ENCODE measurements around the gene AP1G2.

AP1G2 gene

DNA sequence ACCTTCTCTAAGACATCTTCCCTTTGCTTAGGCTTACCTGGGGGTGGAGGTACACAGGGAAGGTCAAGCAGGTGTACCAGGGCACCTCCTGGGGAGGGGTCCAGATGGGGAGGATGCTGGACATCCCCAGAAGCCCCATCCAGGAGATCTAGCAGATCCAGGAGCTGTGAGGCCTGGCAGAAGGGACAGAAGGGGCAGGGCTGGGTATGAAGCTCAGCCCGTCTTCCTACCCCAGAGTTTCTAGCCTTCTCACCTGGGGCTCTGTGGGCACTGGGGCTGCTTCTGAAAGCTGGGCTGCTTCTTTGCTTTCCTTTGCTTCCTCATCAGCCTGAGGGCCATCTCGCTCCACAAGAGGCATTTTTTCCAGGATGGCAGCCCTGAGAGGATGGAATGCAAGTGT is 6.3 kb downstream of the AP1G2 start:
- DNase-seq (ENCODE audit: low read depth) = no peak
- no peak overlapping the region for H3K4me3 ChIP-seq (ENCODE audit: control insufficient read depth, low read depth, low read length)
- TF ChIP-seq, protein P1, sequence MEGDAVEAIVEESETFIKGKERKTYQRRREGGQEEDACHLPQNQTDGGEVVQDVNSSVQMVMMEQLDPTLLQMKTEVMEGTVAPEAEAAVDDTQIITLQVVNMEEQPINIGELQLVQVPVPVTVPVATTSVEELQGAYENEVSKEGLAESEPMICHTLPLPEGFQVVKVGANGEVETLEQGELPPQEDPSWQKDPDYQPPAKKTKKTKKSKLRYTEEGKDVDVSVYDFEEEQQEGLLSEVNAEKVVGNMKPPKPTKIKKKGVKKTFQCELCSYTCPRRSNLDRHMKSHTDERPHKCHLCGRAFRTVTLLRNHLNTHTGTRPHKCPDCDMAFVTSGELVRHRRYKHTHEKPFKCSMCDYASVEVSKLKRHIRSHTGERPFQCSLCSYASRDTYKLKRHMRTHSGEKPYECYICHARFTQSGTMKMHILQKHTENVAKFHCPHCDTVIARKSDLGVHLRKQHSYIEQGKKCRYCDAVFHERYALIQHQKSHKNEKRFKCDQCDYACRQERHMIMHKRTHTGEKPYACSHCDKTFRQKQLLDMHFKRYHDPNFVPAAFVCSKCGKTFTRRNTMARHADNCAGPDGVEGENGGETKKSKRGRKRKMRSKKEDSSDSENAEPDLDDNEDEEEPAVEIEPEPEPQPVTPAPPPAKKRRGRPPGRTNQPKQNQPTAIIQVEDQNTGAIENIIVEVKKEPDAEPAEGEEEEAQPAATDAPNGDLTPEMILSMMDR (conservative IDR thresholded peaks at IDR 0.05; ENCODE audit: control insufficient read depth, insufficient read depth, low read depth, low read length) = no peak

DNA sequence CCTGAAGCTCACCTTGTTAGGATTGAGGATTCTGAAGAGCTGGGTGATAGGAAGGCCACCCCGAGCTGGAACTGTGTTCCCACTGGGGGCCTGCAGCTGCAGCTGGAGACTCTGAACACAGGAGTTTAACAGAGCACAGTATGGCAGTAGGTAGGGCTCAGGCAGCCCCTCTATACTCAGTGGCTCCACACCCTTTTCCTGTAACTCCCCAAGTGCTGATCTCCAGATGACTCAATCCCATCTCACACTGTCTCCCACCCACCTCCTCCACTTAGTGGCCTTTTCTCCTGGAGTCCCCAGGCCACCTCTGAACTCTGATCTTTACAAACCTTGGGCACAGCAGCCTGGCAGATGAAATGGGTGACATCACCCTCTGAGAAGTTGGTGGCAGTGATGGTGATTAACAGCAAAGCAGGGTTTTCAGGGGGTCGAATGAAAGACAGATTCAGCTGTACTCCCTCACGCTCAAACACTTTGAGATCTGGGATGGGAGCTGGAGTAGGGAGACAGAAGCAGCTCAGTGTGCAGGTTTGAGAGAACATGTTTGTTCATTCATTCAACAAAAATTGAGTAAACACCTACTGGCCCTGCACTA is 7.6 kb downstream of the AP1G2 start:
- H3K4me3 ChIP-seq (ENCODE audit: control insufficient read depth, low read depth, low read length) = no peak overlapping the region
- DNase-seq (ENCODE audit: low read depth) = no peak
- TF ChIP-seq, protein P1 (conservative IDR thresholded peaks at IDR 0.05; ENCODE audit: control insufficient read depth, insufficient read depth, low read depth, low read length) = no peak

DNA sequence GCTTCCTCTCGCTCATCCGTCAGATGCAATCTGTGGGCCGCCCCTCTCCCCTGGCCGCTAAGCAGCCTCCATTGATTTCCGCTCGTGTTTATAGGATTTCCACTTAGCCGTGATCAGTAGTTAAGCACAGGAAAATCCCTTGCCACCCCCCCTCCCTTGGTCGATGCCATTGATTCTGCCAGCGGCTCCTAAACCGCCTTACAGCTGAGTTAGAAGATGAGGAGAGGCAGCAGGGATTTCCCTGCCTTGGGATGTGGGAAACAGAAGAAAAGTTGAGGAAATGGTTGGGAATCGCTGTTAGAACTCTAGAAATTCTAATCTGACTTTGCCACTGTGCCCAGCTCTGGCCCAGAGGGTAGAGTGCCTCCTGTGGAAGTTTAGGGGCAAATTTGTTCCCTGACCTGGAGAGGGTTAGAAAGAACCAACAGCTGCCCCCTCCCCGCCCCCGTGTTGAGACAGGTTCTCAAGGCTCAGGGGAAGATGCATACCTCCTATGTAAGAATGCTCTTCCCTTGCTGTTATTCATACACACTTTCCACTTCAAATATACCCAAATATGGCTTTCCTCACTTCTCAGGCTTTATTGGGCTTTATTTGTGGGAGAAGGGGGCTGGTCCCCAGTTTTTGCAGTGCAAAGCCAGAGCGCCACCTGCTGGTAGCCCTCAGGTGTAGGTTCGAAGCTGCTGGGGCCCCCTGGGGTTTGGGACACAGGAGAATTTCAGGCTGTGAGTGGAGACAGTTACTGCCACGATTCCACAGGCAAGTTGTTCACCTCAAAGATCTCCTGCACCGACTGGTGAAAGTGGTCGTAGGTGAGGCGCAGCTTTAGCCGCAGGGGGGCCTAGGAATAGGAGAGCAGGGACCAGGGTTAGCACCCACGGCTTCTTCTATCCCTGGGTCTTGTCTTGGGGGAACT is 8.3 kb downstream of the AP1G2 start:
- peak; percentile 58 for DNase-seq (ENCODE audit: low read depth)
- TF ChIP-seq, protein P1 (conservative IDR thresholded peaks at IDR 0.05; ENCODE audit: control insufficient read depth, insufficient read depth, low read depth, low read length) = peak; percentile 84
- no peak overlapping the region for H3K4me3 ChIP-seq (ENCODE audit: control insufficient read depth, low read depth, low read length)

DNA sequence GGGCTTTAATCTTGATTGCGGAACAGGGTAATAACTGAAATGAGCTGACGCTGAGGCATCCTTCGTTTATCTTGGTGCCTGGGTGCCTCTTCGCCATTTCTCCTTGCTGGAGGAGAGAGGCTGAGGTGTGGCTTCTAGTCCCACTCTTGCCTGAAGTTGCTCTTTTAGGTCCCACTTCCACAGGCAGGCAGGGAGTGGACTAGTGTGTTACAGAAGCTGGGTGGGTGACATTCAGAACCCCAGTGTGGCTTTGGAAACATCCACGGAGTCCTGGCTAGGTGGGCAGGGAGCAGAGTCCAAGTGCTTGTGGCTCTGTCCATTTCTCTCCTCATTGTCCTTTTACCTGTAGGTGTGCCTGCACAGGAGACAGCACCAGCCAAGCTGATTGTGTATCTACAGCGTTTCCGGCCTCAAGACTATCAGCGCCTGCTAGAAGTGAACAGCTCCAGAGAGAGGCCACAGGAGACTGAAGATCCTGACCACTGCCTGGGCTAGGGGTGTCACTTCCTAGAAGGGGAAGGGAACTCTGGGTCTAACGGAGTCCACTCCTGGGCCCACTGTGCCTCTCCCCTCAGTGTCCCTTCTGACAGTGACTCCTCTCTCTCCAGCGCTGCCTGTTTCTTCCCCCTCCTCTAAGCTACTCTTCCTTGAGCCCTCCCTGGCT is 9.1 kb downstream of the AP1G2 start:
- no peak for DNase-seq (ENCODE audit: low read depth)
- TF ChIP-seq, protein P1 (conservative IDR thresholded peaks at IDR 0.05; ENCODE audit: control insufficient read depth, insufficient read depth, low read depth, low read length) = no peak
- no peak overlapping the region for H3K4me3 ChIP-seq (ENCODE audit: control insufficient read depth, low read depth, low read length)

DNA sequence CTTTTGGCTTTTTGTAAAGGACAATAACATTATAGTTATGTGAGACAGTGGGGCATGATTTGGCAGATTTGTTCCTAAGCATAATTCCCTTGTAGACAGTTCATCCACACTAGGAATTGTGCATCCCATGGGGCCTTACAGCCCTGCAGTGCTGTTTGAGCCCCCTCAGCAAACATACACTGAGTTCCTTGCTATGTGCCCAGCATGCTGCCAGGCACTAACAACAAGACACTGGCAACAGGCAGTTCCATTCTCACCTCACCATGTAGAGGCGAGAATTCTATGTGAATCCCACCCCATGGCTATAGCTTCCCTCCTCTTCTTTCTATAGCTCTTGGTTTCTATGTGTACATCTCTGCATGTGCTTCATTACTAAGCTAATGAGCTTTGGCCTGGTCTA is 9.6 kb downstream of the AP1G2 start:
- TF ChIP-seq, protein P1 (conservative IDR thresholded peaks at IDR 0.05; ENCODE audit: control insufficient read depth, insufficient read depth, low read depth, low read length) = no peak
- no peak for DNase-seq (ENCODE audit: low read depth)
- H3K4me3 ChIP-seq (ENCODE audit: control insufficient read depth, low read depth, low read length) = no peak overlapping the region

DNA sequence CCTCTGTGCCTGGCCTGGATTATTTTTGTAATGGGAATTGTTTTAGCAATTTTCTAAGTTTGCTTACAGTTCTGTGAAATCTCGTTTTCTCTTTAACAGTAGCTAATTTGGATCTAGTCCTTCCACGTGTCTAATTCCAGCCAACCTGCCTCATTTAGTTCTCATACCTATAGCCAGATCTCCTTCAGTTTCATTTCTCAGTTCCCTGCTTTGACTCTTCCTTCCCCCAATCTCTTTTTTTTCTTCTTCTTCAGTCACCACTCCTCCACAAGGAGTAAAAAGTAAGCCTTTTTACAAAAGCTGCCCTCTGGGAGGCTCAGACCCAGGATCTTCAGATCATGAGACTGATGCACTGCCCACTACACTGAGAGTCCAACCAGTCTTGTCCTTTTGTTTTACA is 10.1 kb downstream of the AP1G2 start:
- no peak for DNase-seq (ENCODE audit: low read depth)
- peak overlapping the region; percentile 90 for H3K4me3 ChIP-seq (ENCODE audit: control insufficient read depth, low read depth, low read length)
- TF ChIP-seq, protein P1 (conservative IDR thresholded peaks at IDR 0.05; ENCODE audit: control insufficient read depth, insufficient read depth, low read depth, low read length) = no peak

Data from fibroblast of mammary gland (primary cell).